GM19324 (cell line): Measurements from ENCODE around the gene DEPP1.
"Not testable (repeated sequence)": the region's sequence is repeated elsewhere in the genome, so short reads cannot be mapped to it uniquely, and the experiment has no call there.

Experiments used
- ATAC-seq: cut with Tn5 transposase; IDR thresholded peaks from one replicate; pipeline ENCODE4 v1.9.1; 2021; ENCODE audit warnings: mild to moderate bottlenecking, moderate library complexity; ENCODE audit not compliant: unreplicated experiment, low FRiP score

Gene DEPP1, protein sequence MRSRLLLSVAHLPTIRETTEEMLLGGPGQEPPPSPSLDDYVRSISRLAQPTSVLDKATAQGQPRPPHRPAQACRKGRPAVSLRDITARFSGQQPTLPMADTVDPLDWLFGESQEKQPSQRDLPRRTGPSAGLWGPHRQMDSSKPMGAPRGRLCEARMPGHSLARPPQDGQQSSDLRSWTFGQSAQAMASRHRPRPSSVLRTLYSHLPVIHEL

DNA sequence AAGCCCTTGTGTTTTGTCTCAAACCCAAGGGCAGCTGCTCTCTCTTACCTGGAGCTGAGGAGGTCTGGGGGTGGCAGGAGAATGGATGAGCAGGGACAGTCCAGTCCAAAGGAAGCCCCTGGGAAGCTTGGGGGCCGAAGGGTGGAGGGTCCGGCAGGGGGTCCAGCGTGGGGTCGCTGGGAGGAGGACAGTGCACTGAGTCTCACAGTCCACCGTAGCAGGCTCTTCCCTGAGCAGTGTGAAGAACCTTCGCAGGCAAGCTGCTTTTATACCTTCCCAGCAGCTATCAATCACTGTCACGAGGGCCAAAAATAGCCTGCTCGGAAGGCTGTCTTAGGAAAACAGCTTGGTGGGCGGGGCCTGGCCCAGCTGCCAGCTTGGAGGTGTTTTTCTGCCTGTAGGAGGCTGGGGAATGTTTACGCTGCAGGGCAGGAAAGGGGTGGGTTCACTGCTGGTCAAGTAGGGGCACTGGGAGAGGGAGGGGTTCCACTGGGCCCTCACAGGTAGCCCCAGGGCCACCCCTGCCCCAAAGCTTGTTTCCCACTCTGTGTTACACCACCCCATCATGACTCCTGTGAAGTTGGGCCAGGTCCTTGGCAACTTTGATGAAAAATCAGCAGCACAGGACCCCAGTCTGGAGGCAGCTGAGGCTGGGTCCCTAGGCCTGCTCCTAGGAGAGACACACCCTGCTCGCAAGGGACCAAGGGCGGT, at the start of gene DEPP1:
TSS of gene DEPP1 (minus strand) at position 240 of the 711 bp plus-strand sequence. CDS start 779 bp downstream, outside the sequence.
- ATAC-seq, result no peak

DNA sequence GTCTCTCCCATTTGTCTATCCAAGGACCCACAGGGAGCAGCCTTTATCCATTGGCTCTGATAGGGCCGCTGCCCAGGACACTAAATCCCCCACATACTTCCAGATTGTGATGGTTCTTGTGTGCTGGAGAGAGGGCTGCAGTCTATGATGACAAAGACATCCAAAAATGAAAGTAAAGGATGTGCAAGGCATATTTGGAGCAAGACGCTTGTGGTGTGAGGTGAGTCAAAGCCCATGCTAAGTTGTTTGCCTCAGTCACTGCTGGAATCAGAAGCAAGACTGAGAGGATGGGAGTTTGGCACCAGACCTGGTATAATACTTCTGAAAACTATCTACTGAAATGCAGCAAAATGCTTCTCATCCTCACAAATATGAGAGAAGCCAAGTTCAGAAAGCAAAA, 44.8 kb upstream of the DEPP1 start:
- no peak for ATAC-seq

DNA sequence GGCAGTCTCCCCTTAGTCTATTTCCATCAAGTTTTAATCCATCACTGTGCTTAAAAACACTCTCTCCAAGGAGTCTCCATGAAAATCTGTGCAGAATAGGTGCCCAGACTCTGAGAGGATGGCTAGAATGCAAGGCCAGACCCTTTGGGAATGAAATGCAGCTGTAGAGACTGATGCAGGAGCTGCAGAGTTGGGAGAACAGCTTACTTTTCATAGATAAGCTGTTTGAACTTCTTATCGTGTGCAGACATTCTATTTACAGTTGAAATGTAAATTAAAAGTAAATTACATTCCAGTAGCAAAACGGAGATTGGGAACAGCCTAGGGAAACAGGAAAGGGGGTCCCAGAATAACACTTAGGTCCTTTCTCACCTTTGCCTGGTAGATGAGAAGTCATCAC, 37.0 kb upstream of the DEPP1 start:
- ATAC-seq, result no peak

DNA sequence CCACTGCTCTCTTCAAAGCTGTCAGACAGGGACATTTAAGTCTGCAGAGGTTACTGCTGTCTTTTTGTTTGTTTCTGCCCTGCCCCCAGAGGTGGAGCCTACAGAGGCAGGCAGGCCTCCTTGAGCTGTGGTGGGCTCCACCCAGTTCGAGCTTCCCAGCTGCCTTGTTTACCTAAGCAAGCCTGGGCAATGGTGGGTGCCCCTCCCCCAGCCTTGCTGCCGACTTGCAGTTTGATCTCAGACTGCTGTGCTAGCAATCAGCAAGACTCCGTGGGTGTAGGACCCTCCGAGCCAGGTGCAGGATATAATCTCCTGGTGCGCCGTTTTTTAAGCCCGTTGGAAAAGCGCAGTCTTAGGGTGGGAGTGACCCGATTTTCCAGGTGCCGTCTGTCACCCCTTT, 35.9 kb upstream of the DEPP1 start:
- ATAC-seq, result not testable (repeated sequence)

DNA sequence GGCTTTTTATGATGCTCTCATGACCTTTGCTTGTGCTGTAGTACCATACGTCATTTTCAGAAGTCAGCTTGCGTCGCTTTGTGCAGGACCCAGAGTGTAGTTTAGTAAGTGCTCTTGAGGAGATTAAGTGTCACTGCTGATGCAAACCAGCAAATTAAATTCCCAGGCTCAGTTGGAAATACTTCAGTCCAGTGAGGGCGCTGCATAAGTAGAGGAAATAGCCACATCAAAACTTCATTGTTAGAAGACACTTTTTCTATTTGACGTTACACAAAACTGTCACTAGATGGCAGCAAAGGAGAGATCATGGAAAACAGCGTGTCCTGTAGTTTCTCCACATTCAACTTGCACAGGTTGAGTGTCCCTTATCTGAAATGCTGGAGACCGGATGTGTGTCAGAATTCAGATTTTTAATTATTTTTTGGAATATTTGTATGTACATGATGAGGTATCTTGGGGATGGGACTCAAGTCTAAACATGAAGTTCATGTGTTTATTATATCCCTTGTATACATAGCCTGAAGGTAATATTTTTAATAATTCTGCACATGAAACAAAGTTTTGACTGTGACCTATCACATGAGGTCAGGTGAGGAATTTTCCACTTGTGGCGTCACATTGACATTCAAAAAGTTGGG, 30.0 kb upstream of the DEPP1 start:
- no peak for ATAC-seq

DNA sequence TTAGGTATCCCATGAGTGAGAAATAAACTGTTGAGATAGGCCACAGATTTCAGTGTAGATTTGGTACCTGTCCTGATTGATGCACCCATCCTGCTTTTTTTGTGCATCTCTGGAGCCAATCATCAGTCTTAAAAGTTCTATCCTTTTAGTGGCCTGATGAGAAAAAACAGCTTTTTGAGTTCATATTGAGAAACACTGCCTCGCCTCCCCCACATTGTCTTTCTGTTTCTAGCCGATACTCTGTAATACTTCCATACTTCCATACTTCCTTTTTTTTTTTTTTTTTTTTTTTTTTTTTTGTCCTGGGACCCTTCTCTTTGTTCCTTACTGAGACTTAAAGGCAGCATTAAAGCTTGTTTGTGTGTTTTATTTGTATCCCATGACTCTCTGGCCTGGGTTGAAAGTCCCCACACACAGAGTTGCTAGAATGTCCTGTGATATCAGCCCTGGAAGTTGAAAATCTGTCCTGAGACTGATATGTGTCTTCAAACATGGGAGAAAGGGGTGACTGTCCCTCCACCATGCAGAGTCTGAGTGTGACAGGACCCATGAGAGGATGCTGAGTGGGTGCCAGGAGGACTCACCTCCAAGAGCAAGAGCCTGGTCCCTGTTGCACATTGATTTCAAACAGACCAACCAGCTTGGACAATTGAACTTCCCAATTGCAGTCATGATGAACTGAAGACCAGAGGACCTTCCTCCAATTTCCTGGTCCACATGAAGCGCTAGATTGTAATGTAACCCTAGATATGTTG, 27.8 kb upstream of the DEPP1 start:
- ATAC-seq, result no peak

DNA sequence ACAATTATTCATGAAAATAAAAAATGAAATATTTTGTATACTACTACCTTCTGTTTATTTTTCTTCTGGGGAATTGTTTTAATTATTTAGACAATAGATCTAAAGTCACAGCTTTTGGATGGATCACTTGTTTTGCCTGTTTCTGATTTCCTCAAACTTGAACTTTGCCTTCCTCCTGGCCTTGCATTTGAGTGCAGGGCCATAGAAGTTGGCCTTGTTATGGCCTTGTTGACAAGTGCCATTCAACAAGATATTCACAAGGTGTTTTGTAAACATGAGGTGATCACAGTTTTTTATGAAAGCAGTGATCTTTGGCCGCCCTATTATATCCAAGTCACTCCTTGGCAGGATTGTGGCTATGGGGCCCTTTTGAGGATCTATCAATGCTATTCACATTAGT, 26.7 kb upstream of the DEPP1 start:
- ATAC-seq, result no peak

DNA sequence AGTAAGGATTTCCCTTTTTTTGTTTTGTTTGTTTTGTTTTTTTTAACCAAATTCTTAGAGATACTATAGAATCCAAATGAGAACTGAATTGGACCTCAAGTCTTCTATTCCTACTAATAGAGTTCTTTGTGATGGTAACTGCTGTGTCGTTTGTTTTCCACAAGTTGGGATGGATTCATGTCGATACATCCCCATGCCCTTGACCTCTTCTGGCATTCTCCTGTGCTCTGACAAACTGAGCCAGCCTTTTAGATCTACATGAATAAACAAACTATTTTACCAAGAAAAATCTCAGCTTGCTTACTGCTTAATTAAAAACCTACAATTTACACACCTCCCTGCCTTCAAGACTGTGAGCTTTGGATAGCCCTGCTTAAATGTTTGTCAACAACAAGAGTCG, 26.1 kb upstream of the DEPP1 start:
- no peak for ATAC-seq

DNA sequence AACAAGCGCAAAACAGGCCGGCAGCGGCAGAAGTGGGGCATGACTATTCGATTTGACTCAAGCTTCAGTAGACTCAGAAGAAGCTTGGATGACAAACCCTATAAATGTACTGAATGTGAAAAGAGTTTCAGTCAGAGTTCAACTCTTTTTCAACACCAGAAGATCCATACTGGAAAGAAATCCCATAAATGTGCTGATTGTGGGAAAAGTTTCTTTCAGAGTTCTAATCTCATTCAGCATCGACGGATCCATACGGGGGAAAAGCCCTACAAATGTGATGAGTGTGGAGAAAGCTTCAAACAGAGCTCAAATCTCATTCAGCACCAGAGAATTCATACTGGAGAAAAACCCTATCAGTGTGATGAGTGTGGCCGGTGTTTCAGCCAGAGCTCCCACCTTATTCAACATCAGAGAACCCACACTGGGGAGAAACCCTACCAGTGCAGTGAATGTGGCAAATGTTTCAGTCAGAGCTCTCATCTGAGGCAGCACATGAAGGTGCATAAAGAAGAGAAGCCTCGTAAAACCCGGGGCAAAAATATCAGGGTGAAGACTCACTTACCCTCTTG, 24.9 kb upstream of the DEPP1 start:
- no peak for ATAC-seq

DNA sequence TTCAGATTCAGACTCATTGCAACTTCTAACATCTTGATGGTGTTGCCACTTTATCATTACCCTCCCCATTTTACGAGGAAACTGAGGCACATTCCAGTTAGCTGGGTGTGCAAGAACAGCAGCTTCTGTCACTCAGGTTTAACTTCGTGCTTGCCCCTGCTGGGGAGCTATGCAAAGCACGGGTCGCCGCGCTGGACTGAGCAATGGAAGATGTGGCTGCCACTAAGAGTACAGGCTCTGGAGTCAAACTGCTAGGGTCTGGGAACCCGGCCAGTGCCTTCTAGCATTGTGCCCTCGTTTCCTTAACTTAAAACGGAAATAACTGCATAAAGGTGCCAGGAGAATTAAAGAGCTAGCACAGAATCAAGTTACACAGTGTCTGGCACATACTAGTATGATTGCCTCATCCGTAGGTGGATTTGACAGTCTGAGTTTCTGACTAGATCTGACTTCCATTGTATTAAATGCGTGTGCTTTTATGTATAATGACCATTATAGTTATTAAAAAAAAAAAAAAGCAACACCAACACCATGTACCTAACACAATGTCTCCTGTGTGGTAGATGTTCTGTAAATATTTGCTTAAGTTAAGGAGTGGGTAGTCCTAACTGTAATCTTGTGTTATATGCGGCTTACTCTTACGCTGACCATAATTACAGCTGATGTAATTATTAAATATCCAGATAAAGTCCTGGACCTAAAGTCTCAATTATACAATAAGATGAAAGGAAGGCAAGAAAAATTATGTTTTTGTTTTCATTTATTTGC, 23.0 kb upstream of the DEPP1 start:
- ATAC-seq, result peak; percentile 83

DNA sequence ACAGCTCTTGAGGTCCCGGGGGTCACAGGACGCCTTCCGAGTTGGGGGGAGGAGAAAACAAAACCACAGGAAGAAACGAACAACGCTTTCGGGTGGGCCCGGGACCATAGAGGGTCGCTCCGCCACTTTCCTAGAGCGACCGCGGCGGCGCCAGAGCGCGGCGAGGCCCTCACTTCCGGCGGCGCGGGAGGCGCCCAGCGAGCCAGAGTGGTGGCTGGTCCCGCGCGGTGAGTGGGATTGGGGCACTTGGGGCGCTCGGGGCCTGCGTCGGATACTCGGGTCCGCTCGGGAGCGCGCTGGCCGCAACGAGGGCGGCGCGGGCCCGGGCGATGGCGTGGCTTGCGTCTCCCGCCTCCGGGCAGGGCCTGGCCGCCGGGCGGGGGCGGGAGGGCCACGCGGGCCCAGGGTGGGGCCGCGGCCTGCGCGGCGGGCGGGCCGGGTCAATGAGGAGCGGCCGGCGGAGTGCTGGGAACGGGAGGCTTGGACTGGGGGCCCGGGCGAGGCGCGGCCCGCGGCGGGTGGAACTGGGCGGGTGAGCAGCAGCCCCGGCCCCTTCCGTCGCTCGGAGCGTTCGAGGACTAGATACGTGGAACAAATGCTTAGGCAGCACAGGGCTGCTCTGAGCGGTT, 22.3 kb upstream of the DEPP1 start, which contains the start of gene ZNF22:
TSS of gene ZNF22 (plus strand) at position 172 of the 629 bp plus-strand sequence. CDS start 2,446 bp downstream, outside the sequence.
- peak; percentile 78 for ATAC-seq

DNA sequence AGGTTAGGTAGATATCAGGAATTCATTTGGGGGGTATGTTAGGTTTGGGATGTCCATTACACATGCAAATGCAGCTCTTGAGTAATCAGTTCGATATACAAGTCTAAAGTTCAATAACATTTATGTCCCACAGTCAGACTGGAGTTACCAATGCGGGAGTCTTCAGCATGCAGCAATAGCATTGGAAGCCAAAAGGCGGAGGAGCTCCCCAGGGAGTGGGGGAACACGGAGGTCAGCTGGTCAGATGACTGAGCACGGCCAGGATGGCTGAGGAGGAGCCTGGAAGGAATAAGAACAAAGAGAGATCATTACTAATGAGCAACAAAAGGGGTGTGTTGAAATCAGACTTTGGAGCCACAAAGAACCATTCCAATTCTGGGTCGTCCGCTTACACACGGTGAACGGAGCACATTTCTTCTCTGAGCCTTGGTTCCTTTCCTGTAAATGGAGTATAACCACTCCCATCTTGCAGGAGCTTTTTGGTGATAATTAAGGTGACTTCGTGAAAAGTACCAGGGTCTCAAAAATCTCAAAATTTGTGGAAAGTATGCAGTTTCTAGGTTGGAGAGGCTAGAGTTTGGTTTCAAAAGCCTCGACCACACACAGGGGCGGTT, 21.6 kb upstream of the DEPP1 start:
- ATAC-seq, result no peak

DNA sequence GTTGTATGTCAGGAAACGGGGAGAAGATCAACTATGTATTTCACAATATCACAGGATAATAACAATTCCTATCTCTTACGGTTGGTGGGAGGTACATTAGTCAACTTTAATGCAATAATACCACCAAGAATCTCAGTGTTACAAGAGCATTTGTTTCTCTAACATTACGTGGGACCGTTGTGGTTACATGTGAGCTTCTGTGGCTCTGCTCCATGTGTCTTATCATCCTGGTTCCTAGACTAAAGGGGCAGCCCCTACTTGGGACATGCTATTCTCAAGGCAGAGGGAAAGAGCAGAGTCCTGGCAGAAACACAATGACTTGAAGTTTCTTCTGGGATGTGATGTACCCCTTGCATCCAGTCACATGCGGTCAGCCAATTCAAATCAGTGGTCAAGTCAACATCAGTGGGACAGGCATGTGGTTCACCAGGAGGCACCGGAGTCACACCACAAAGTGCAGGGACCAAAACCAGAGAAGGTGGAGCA, 19.6 kb upstream of the DEPP1 start:
- no peak for ATAC-seq

DNA sequence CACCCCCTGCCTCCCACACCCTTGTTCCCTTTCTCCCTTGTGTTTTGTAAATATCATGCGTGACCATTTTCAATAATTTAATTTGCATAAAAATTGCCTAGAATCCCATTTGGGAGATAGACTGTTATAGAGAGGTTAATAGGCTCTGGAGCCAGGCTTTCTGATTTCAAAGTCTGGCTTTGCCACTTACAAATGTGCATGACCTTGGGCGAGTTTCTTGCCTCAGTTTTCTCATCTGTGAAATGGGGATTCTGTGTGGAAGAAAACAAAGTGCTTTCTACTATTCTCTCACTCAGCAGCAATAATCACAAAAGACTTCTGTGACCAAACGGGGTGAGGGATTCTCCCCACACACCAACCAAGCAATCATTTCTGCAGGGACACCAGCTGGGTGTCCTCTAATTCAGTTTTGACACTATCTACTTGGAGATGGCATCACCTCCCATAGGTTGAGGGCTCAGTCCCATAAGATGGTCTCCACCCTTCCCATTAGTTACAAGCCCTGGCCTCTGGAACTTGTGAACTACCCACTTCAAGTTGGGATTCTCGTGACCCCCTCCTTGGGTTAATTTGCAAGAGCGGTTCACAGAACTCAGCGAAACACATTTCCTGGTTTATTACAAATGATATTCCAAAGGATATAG, 18.6 kb upstream of the DEPP1 start:
- ATAC-seq, result no peak

DNA sequence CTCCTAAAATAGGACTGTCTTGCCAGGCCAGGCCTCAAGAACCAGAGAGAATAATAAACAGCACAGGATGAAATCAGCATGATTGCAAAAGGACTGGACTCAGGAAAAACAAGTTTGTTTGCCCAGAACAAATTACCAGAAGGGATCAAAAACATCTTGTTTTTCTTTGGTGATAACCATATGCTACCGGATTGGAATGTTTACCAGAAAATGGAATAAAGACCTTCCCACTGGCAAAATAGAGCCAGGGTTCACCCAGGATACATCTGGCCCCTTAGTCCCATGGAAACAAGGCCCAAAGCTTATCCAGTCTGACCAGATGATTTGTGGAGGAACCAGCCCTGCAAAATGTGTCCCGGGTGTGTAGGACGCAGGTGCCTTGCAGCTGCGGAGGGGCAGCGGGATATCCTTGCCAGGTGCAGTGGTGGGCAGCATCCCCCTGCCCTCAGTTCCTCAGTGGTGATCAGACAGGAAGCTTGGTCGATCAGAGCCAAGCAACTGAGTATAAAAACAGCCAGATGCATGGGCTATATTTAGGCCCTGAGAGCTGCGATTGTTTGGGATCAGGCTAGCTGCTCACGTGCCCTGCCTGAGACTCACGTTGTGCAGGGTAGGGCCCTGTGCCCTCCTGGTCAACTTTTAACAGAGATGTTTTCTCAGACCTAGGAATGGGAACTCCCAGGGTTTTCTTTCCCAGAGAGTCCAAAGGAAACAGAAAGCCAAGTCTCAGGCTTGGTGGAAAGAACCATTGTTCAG, 17.5 kb upstream of the DEPP1 start:
- ATAC-seq, result no peak

DNA sequence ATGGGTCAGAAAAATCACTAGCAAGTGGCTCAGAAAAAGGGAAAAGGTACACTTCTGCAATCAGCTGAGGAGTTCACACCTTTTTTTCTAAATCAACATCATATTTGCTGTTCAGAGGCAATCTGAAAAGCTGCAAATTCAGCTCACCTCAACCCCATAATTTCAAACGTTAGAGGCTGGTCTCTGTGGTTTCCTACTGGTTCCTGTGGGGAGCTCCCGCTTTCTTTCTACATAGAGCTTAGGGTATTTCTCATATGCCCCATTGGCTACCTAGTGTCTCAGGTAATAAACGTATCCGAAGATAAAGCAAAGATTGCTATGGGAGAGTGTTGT, 16.9 kb upstream of the DEPP1 start:
- no peak for ATAC-seq

DNA sequence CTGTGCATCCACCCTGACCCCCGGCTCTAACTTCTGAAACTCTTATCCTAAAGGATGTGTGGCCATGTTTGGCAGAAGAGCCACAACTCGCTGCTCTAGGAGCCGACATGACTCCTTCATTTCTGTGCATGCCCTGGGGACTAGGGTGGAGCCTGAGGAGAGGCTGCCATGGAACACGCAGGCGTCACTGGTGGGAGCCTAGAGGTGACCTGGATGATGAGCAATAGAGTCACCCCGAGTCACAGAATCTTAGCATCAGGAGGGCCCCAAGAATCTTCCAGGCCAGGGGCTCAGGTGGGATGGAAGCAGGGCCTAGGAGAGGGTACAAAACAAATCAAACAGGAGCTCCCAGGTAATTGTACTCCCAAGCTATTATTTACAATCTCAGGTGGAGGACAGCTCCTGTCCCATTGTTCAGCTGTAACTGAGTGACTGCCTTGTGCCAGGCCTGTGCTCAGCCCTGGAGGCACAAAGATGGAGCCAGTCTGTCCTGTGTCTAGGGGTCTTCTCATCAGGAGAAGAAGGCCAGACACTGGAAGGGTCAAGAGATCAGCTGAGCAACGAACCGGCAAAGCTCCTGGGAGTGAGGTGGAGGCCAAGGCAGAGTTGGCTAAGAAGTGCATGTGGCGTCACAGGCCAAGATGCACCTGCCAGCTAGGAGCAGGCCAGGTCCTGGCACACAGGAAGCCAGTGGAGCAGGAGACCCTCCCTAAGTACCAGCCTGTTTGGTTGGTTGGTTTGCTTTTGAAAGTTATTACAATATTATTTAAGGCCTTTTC, 16.3 kb upstream of the DEPP1 start:
- no peak for ATAC-seq
